GDM1 (cell line): ENCODE results near the gene RBCK1.

ENCODE experiments used
- DNase-seq: peaks from one replicate; lab custom pipeline; 2025; lab: John Stamatoyannopoulos, UW

Gene RBCK1

GRCh38 chr20:399182-399707 is 8.9 kb upstream of the RBCK1 start:
- no peak for DNase-seq

- DNase-seq = no peak
Observed at GRCh38 chr20:400128-400453, 8.0 kb upstream of the RBCK1 start.

- DNase-seq = no peak
Observed at GRCh38 chr20:400454-401275, 7.4 kb upstream of the RBCK1 start.

GRCh38 chr20:401682-402495 is 6.2 kb upstream of the RBCK1 start:
- no peak for DNase-seq

- DNase-seq = no peak
Observed at GRCh38 chr20:402496-402885, 5.6 kb upstream of the RBCK1 start.

- DNase-seq = no peak
Observed at GRCh38 chr20:402898-403581, 5.1 kb upstream of the RBCK1 start.

- DNase-seq = no peak
Observed at GRCh38 chr20:403582-403957, 4.5 kb upstream of the RBCK1 start.

GRCh38 chr20:404088-404487 is 4.0 kb upstream of the RBCK1 start:
- no peak for DNase-seq

- no peak for DNase-seq
Observed at GRCh38 chr20:406200-407132, 1.6 kb upstream of the RBCK1 start.

GRCh38 chr20:407133-407952 is 756 bp upstream of the RBCK1 start:
- peak; percentile 60 for DNase-seq

- DNase-seq = no peak
Observed at GRCh38 chr20:408843-409696, 971 bp downstream of the RBCK1 start.

GRCh38 chr20:409697-410559 is 1.8 kb downstream of the RBCK1 start:
- DNase-seq = no peak

- no peak for DNase-seq
Observed at GRCh38 chr20:412081-412480, 4.0 kb downstream of the RBCK1 start.

- DNase-seq = no peak
Observed at GRCh38 chr20:414161-414560, 6.1 kb downstream of the RBCK1 start.

GRCh38 chr20:415820-416322 is 7.8 kb downstream of the RBCK1 start:
- no peak for DNase-seq

- no peak for DNase-seq
Observed at GRCh38 chr20:416950-417800, 9.1 kb downstream of the RBCK1 start.

- no peak for DNase-seq
Observed at GRCh38 chr20:417801-418342, 9.8 kb downstream of the RBCK1 start.
